ENCODE measurements around the gene SMCHD1.

- TF ChIP-seq, protein P1, sequence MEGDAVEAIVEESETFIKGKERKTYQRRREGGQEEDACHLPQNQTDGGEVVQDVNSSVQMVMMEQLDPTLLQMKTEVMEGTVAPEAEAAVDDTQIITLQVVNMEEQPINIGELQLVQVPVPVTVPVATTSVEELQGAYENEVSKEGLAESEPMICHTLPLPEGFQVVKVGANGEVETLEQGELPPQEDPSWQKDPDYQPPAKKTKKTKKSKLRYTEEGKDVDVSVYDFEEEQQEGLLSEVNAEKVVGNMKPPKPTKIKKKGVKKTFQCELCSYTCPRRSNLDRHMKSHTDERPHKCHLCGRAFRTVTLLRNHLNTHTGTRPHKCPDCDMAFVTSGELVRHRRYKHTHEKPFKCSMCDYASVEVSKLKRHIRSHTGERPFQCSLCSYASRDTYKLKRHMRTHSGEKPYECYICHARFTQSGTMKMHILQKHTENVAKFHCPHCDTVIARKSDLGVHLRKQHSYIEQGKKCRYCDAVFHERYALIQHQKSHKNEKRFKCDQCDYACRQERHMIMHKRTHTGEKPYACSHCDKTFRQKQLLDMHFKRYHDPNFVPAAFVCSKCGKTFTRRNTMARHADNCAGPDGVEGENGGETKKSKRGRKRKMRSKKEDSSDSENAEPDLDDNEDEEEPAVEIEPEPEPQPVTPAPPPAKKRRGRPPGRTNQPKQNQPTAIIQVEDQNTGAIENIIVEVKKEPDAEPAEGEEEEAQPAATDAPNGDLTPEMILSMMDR (IDR thresholded peaks at IDR 0.05 in 2 of 3, conservative IDR thresholded peaks at IDR 0.05 in 1 of 3; ENCODE audit: borderline replicate concordance in 1 of 3, insufficient read depth in 1 of 3, low read depth in 2 of 3, low read length in 2 of 3): no peak
- TF ChIP-seq TCF7L2 (IDR thresholded peaks at IDR 0.05; ENCODE audit: borderline replicate concordance, extremely low read depth, insufficient read depth, insufficient read length) (no peak), POLR2A (IDR thresholded peaks at IDR 0.05; ENCODE audit: borderline replicate concordance, extremely low read depth, insufficient read depth, insufficient read length) (no peak), EZH2 (IDR thresholded peaks at IDR 0.05) (no peak), CBX3 (IDR thresholded peaks at IDR 0.05; ENCODE audit: low read depth) (no peak), POLR2AphosphoS5 (IDR thresholded peaks at IDR 0.05; ENCODE audit: low read depth, low read length) (no peak)
Observed at GRCh38 chr18:2823202-2823601, 167.7 kb downstream of the SMCHD1 start.
